Head of caudate nucleus (tissue), 42 donors: ENCODE measurements around the gene COP1.
"Not testable (repeated sequence)": the region's sequence is repeated elsewhere in the genome, so short reads cannot be mapped to it uniquely, and the experiment has no call there.

ENCODE experiments used
- DNase-seq, 42 donors: peaks; one replicate each; pipeline versions ENCODE4 v3.0.0 to v3.0.0-alpha.2; 2020 to 2021; ENCODE audit warnings: mixed read lengths in 7 of 42
- intact Hi-C: fragments of 100-400 bp; cut with DNase I; formaldehyde crosslinking; loops from one replicate; pipeline ENCODE4 v1.15.0; 2022

The COP1 gene

DNA sequence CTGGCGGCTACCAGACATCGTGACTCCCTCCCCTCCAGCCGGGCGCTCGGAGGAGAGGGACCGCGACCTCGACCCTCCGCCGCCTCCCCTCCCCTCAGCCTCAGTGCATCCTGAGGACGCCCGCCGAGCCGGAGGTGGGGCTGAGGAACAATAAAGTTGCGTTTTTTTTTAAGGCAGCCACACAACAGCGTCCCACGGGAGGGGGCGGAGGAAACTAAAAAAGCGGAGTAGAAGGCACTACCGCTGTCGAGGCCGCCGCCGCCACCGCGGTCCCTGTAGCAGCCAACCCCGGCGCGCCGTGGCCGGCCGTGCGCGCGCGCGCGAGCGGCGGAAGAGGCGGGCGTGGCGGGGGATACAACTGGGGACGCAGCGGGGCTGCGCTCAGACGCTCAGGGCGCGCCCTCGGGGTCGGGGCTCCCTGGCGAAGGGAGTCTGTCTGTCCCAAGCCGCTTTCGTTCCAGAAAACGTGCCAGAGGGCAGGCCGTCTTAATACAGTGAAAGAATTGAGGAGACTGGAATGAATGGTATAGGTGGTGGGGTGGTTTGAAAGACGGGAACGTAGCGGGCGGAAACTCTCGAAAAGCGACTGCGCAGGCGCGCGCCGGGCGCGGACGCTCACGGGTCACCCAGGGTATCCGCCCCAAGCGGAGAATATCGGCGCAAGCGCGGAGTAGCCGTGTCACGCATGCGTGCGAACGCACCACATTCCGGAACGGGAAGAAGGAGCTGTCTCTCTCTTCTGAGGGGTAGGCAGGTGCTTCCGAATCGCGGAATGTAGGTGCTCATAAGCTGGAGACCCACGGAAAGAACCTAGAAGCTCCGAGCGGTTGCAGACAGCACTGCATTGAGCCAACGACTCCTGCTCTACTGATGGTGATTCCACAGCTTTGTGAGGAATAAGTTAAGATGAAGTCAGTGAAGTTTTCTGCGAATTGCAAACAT, at the start of gene COP1:
TSS of gene COP1 (minus strand) at position 326 of the 942 bp plus-strand sequence. CDS start at position 18, 308 bp downstream.
- intact Hi-C loops = no loop called here

DNA sequence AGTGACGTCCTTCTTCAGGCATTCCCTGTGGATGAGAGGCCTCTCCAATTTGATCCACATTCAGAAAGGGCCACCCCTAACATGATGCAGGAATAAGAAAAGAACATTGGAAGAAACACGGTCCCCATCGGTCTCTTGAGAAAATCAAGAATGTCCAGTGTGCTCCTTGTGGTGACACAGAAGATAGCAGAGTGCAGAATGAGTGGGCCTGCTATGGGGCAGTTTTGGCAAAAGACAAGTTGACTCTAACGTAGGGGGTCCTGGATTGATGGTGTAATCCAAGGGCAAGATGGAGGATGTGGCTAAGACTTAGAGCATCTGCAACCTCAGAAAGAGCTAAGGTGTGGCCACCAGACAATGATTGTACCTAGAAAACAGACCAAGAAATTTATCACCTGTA, 45.1 kb upstream of the COP1 start:
- intact Hi-C loops = no loop called here

More for the DNA sequence above, at the start of gene COP1:
- peak; percentile 89 to 99 (median 97) for DNase-seq

DNA sequence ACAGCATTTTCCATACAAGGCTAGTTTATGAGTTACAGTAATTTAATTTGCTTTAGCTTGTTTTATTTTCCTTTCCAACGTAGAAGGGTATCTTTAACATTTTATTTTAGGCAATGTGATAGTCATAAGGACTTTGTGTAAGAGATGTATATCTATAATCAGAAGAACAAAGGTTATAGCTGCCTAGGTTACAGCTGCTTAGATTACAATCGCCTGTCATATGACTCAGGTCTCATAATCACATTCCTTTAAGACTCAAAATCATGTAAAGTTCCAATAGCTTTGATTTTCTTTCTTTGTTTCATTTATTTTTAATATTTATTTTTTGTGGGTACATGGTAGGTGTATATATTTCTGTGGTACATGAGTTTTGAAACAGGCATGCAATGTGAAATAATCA, 37.8 kb upstream of the COP1 start:
- DNase-seq = no peak
- intact Hi-C loops = no loop called here

More for the DNA sequence above, 45.1 kb upstream of the COP1 start:
- no peak for DNase-seq

DNA sequence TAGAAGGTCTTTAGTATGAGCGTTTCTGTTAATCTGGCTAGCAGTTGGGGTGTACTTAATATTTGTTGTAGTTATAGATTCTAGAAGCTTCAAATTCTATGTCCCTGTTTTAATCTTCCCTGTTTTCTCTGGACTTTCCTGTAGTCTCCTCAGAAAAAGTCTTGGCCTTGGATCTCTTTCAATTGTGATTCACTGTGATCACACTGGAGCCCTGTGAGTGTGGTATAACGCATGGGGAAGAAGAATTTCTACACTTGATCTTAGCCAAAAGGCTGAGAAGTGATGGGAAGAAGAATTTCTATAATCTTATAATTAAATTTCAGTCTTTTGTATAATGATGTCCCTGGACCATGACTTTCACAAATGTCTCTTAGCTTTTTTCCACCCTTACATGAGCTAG, 36.7 kb upstream of the COP1 start:
- intact Hi-C loops = no loop called here
- no peak for DNase-seq

DNA sequence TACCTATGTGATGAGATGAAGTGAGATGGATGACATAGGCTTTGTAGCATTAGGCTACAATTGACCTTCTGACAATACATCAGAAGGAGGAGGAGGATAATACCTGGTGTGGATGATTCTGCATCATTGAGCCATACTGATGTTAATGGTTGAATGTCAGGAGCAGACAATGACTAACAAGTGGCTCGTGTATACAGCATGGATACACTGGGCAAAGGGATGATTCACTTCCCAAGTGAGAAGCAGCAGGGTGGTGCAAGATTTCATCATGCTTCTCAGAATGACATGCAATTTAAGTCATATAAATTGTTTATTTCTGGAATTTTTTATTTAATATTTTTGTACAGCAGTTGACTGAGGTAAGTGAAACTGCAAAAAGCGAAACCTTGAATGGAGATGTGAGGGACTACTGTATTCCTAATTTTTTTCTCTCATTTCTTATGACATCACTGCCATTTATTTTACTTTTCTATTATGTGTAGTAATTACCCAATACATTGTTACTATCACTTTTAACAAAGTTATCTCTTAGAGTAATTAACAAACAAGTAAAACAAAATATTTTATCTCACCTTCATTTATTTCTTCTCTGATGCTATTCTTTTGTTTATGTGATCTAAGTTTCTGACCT, 34.4 kb upstream of the COP1 start:
- DNase-seq = no peak
- intact Hi-C loops = no loop called here

DNA sequence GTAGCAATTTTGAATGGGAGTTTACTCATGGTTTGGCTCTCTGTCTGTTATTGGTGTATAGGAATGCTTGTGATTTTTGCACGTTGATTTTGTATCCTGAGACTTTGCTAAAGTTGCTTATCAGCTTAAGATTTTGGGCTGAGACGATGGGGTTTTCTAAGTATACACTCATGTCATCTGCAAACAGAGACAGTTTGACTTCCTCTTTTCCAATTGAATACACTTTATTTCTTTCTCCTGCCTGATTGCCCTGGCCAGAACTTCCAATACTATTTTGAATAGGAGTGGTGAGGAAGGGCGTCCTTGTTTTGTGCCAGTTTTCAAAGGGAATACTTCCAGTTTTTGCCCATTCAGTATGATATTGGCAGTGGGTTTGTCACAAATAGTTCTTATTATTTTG, 26.6 kb upstream of the COP1 start:
- intact Hi-C loops, DNase-seq: not testable (repeated sequence)

DNA sequence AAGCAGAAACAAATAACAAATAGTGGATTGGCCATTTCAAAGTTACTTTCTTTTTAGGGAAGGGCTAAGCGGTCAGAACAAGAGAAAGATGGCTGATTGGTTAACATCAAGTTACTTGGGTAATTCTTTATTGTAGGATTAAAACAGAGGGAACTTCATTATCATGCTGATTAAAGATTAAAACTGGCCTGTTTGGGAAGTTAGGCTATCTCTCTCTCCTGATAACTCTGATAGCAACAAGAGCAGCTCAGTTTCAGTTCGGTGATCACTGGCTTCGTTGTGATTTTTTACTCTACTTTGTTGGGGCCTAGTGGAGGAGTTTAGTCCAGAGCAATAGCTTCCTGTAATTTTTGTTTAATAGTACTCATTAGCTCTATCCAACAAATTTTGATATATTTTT, 20.5 kb upstream of the COP1 start:
- DNase-seq = no peak
- intact Hi-C loops = no loop called here

DNA sequence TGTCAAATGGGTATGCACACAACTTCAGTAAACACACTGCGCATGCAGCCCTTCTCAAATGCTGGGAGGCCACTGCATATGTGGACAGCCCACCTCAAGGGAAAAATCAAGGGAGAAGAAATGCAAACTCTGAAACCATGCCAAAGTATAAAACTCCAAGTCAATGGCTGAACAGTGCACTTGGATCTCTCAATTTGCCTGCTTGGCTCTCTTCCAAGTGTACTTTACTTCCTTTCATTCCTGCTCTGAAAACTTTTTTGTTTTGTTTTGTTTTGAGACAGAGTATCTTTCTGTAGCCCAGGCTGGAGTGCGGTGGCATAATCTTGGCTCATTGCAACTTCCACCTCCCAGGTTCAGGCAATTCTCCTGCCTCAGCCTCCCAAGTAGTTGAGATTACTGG, 18.8 kb upstream of the COP1 start:
- no peak for DNase-seq
- intact Hi-C loops = no loop called here

DNA sequence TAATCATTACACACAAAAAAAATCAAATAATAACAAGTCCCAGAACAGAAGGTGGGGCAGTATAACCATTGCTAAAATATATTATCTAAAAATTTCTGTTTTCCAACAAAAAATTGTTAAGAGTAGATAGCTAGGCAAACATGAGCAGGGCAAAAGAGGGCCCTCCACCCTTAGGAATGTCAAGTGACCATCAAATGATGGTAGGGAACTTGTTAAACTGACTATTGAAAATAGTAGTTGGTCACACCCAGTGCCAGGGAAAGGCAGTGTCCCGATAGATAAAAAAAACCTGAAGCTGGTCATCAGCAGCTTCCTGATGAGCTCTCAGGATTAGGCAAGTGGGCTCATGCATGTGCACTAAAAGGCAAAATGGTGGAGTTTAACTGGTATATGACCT, 18.4 kb upstream of the COP1 start:
- DNase-seq = no peak
- intact Hi-C loops = no loop called here

DNA sequence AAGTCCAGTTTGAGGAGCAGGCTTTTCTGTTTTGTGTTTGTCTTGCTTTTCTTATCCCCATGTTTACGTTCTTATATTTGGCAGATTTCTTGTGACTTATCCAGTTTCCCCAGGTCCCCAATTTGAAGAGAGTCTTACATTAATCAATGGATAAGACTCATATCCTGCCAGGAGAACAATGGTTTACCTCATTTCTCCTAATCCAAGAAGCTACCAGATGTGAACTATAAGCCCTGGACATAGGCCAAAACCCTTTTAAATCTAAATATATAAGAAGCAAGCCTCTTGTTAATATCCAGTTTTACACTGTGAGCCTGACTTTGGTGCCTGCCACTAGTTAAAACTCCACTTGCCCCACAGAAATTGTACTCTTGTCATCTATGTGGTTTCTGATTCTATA, 15.1 kb upstream of the COP1 start:
- intact Hi-C loops = no loop called here
- DNase-seq = no peak

DNA sequence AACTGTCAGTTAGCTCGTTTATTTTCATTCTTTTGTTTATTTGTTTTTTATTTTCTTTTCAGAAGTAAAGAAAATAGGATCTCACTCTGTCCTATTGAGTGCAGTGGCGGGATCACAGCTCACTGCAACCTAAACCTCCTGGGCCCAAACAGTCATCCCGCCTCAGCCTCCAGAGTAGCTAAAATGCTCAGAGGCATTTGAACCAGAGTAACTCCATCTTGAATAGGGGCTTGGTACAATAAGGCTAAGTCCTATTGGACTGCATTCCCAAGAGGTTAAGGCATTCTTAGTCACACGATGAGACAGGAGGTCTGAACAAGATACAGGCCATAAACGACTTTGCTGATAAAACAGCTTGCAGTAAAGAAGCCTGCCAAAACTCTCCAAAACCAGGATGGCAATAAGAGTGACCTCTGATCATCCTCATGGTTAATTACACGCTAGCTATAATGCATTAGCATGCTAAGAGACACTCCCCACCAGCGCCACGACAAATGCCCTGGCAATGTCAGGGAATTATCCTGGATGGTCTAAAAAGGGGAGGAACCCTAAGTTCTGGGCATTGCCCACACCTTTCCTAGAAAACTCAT, 13.1 kb upstream of the COP1 start:
- intact Hi-C loops = no loop called here
- DNase-seq = no peak

DNA sequence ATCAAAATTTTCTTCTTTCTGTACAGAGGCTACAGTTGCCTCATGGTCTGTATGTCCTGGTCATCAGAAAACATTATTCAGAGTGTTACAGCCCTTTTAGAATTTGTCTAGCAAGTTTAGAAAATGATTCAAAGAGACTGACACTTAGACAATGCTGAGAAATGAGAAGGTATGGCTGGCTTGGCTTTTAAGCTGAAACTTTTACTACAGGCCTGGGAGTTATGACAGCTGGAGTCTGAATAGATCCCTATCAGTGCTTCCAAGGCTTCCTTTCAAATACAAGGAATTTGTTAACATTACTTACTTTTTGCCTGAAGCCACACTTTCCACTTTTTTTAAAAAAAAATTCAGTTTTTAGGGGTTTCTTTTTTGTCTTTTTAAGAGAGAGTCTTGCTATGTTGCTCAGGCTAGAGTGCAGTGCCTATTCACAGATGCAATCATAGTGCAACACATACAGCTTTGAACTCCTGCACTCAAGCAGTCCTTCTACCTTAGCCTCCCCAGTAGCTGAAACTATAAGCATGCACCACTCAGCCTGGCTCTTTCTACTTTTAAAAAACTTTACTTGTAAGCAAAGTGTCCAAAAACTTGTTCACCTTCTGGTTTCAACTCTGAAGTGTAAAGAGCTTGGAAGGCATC, 10.5 kb upstream of the COP1 start:
- intact Hi-C loops = no loop called here
- DNase-seq = no peak

DNA sequence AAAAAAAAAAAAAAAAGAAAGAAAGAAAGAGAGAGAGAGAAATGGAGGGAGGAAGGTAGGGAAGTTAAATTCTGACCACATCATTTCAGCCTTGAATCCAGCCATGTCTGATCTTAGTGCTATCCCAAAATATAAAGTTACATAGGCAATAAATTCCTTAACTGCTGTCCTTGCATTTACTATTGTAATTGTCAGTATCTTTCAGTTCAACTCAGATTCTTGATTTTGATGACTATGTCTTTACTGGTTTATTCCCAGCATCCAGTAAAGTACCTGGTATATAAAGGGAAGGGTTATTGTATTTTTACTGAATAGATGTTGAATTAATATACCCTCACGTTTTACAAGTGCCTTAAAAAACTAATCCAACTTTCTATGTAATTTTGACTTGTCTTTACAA, 8.9 kb upstream of the COP1 start:
- intact Hi-C loops = no loop called here
- no peak for DNase-seq

DNA sequence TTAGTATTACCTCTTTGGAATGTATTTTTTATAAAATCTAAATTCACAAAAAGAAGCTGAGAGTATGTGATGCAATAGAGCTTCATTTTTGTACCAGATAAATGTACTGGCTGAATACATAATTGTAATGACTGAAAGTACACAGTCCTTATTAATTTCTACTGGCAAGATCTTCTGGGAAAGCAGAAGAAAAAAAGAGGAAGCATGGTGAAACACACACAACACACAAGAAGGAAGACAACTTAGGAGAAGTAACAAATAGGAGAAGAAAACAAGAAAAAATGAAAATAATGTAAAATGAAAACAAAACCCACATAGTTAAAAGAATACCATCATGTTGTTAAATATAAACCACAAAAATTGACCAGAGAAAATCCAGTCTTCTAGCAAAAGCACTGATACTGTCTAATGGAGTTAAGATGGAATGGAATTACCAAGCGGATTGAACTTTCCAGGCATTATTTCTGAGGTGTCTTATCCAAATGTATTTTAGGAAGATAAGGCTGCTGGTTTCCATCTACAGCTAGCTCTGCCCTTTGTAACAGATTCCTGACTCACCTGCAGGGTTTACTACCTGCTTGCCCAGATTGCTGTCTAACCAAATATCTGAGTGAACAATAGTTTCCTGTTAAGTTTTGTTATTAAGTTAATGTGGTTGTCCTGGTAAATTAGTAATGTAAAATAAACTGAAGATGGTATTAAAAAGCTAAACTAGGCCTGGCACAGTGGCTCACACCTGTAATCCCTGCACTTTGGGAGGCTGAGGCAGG, 4.5 kb upstream of the COP1 start:
- intact Hi-C loops = no loop called here
- no peak for DNase-seq

DNA sequence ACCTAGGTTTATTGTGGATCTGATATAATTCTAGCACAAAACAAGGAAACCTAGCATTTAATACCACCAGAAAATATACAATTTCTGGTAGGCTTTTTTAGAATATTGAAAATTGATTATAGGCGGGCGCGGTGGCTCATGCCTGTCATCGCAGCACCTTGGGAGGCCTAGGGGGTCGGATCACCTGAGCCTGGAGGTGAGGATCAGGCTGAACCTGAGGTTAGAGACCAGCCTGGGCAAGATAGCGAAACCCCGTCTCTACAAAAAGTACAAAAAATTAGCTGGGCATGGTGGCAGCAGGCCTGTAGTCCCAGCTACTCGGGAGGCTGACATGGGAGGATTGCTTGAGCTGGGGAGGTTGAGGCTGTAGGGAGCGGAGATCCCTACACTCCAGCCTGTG, 948 bp upstream of the COP1 start:
- peak in 4 of 42 donors; percentile 5 to 45 (median 16) for DNase-seq
- intact Hi-C loops = no loop called here

DNA sequence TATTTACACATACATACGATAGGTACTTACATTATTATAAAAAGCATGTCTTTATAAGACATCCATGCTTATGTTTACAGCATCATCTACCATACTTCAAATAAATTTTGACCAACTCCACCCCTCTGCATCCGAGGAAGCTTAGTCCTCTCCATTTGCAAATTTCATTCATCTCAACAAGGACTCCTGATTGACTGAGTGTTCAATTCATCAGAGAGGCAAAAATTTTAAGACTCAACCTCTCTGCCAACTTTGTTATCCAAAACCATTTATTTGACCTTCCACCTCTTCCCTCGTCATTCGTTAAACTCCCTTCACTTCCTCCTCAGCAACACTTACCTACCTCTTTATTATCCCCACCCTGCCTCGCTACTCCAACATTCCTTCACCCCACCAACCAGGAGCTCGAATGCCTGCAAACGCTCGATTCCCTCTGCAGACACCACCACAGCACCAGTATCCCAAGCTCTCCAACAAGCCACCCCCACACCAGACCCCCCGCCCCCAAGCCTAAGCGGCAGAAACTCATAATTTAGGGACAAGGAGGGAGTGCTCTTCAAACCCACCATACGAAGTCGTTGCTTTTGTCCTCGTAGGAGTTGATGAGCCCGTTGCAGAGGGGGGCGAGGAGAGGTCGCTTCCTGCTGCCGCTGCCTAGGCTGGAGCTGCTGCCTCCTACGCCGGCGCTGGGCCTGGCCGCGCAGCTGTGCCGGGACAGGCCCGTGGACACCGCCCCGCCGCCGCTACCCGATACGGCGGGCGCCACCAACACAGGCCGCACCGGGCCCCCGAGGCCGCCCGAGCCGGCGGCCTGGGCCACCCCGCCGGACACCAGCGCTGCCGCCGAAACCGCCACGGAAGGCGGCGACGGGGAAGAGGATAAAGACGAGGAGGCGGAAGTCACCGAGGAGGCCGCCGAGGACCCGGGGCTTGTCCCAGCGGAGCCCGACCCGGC, 803 bp downstream of the COP1 start:
- intact Hi-C loops = no loop called here
- DNase-seq = peak in 27 of 42 donors; percentile 3 to 52 (median 20)

DNA sequence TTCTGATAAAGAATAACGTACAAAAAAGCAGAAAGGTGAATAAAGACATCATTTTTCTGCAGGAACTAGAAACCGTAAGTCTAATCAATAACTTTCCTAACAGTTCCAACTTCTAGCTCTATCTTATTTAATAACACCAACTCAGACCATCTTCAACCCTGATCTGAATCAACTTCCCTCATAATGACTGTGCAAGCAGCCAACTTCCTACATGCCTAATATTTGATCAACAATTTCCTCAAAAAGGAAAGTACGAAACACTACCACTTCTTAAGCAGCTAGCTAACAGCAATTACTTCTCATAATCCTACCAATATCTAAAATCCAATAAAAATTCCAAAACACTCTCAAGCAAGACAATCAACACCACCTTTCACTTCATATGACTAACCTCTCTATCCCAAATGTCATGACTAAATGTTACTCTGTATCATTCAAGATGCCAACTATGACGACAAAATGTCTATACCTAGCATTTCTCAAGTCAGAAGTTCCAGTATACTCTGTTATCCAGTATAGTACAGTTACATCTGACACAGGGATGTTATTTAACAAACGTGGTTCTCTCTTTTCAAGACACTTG, 1.7 kb downstream of the COP1 start:
- intact Hi-C loops = no loop called here
- no peak for DNase-seq
